Measurements from ENCODE around the gene CBX5. TPM values are rescaled to one million over a fixed set of nuclear protein-coding genes. Genes with fewer than 3 reads are reported as not detected.

Gene CBX5
- total and polyA plus RNA-seq, 12 donors, result 13.4 to 53.5 (median 49.1) TPM

- Histone ChIP-seq H3K27me3 (peaks cover 0 to 14% (median 5%) of the 10 kb centered on the region in 7 donors), H3K9me3 (no peaks in the 10 kb centered on the region), H3K36me3 (no peaks in the 10 kb centered on the region), H3K4me3 (no peak overlapping the region), H3K4me1 (peaks cover 0 to 36% (median 5%) of the 10 kb centered on the region in 9 donors), H3K27ac (peak overlapping the region in 1 of 10 donors; percentile 57)
- WGBS, 2 donors, result 62 to 67% methylated on average over 8 of the region's 8 CpGs
- DNase-seq (peak; percentile 59 to 71), ATAC-seq (peak in 7 of 8 donors; percentile 56 to 86 (median 86))
- intact Hi-C loops (cut with DNase I), result no loop called here
- no peak for TF ChIP-seq CTCF (IDR thresholded peaks at IDR 0.05)
These were observed 27.2 kb upstream of the CBX5 start for GRCh38 chr12:54306925-54307741.

- peaks cover 0 to 36% (median 22%) of the 10 kb centered on the region in 7 donors for H3K27me3 ChIP-seq
- ATAC-seq, result peak; percentile 54 to 82 (median 74)
- no peaks in the 10 kb centered on the region for H3K9me3 ChIP-seq
- no peaks in the 10 kb centered on the region for H3K36me3 ChIP-seq
- H3K4me1 ChIP-seq, result peaks cover 0 to 58% (median 8%) of the 10 kb centered on the region in 9 donors
- 18 to 21% methylated on average over 12 of the region's 12 CpGs for WGBS, 2 donors
- intact Hi-C loops (cut with DNase I), result no loop called here
- TF ChIP-seq CTCF (IDR thresholded peaks at IDR 0.05), result no peak
- DNase-seq, result peak; percentile 52 to 54
- H3K27ac ChIP-seq, result peak overlapping the region in 1 of 10 donors; percentile 67
- H3K4me3 ChIP-seq, result peak overlapping the region in 1 of 10 donors; percentile 23
These were observed 24.4 kb upstream of the CBX5 start for GRCh38 chr12:54304187-54304810.

GRCh38 chr12:54303640-54304039 is 23.7 kb upstream of the CBX5 start:
- peak overlapping the region in 1 of 10 donors; percentile 23 for H3K4me3 ChIP-seq
- H3K4me1 ChIP-seq, result peaks cover 0 to 58% (median 8%) of the 10 kb centered on the region in 9 donors
- DNase-seq, result no peak
- ATAC-seq, result no peak
- H3K9me3 ChIP-seq, result no peaks in the 10 kb centered on the region
- intact Hi-C loops (cut with DNase I), result no loop called here
- no peaks in the 10 kb centered on the region for H3K36me3 ChIP-seq
- no peak for TF ChIP-seq CTCF (IDR thresholded peaks at IDR 0.05)
- H3K27ac ChIP-seq, result peak overlapping the region in 1 of 10 donors; percentile 67
- peaks cover 6 to 43% (median 28%) of the 10 kb centered on the region in 7 donors for H3K27me3 ChIP-seq

- ATAC-seq (no peak), DNase-seq (no peak)
- WGBS, 2 donors, result 76 to 94% methylated on average over 1 of the region's 1 CpG
- no peaks in the 10 kb centered on the region for H3K36me3 ChIP-seq
- H3K4me3 ChIP-seq, result peak overlapping the region in 1 of 10 donors; percentile 49
- peaks cover 0 to 47% (median 8%) of the 10 kb centered on the region in 9 donors for H3K4me1 ChIP-seq
- no peak for TF ChIP-seq CTCF (IDR thresholded peaks at IDR 0.05)
- H3K27me3 ChIP-seq, result peaks cover 7 to 49% (median 31%) of the 10 kb centered on the region in 7 donors
- H3K9me3 ChIP-seq, result no peaks in the 10 kb centered on the region
- intact Hi-C loops (cut with DNase I), result no loop called here
- peak overlapping the region in 1 of 10 donors; percentile 76 for H3K27ac ChIP-seq
These were observed 21.6 kb upstream of the CBX5 start for GRCh38 chr12:54301428-54302048.

Data from heart right ventricle (tissue), 16 donors.